Glomerular visceral epithelial cell (primary cell): ENCODE data around the gene SOX5.
"Not testable (repeated sequence)": the region's sequence is repeated elsewhere in the genome, so short reads cannot be mapped to it uniquely, and the experiment has no call there.

ENCODE experiments used
- DNase-seq: peaks from one replicate; pipeline ENCODE4 v3.0.0-alpha.2; 2016; ENCODE audit errors: extremely low spot score

Gene SOX5

DNA sequence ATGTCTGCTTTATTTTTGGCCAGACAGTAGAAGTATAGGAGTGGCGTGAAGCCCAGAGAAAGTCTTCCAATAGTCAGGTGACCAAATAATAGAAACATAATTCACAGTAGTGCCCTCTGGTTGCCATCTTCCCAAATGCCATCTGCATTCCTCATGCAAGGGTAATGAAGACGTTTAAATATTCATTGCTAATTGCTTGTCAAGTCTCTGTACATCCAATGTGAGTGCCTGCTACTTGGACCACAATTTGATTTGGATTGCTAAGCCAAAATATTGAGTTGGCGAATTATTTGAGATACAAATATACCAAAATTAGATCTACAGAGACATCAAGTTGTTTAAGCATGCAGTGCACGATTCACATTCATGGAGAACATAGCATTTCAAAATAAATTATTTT, 402.7 kb downstream of the SOX5 start:
- no peak for DNase-seq

- DNase-seq = no peak
Observed at GRCh38 chr12:23543767-23544166, 405.7 kb downstream of the SOX5 start.

DNA sequence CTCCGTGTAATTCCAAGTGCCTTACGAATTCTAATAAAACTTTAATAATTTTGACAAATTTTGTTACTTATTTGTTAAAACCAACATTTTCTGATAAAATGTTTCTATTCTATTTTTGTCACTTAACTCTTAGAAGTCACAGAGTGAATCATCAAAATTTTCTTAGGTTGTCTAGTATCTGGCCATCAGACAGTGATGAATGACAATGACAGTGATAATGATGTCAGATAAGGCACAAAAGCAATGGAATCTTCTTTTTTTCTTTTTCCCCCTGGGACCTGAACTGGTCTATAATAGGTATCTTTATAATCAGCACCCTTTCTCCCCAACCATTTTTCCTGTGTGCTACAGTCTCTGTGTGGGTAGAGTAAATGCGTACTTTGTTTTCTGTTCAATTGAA, 407.3 kb downstream of the SOX5 start:
- no peak for DNase-seq

DNA sequence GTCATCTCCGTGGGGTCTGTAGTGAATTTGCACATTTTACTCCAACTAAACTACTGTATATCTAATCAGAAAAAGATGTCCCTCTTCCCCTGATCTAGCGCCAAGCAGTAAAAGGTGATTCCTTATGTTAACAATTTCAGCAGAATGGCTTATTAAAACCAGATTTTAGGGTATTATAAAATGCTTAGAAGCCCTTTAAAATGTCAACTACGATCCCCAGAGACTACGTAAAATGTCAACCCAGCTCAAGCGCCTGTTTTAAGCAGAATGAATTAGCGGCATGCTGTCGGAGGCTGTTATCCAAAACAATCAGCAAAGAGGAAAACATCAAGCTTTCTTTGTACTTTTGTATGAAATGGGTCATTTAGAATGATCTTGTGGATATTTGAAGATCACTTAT, 408.9 kb downstream of the SOX5 start:
- DNase-seq = no peak

DNA sequence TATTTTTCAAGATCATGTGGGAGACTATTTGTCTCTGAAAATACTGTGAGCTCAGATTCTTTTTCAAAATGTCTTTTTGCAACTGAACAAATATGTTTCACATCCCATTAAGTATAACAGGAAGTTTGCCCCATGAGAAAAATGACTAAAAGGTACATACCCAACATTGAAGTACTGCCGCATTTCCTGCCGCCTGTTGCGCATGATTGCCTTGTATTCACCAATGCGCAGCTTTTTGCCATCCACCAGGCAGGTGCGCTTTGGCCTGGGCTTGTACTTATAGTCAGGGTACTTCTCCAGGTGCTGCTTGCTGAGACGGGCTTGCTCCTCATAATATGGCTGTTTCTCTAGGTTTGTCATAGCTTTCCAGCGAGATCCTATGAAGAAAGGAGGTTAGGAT, 413.2 kb downstream of the SOX5 start:
- DNase-seq = no peak

GRCh38 chr12:23535441-23535840, 414.0 kb downstream of the SOX5 start:
- DNase-seq = no peak

DNA sequence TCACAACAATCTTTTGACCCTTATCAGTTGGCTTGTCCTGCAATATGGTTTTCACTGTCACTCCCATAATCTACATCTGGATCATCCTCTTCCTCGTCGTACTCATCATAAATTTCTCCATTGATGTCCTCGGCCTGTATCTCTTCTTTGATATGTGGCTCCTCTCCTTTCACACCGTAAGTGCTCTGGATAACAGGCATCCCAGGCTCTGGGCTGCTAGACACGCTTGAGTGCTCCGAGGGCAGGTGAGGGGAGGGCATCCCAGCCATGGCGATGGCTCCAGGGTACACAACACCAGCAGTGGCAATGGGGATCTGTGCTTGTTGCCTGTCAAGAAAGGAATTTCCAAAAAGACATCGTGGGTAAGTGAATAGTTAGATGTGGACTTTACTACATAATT, 415.3 kb downstream of the SOX5 start:
- no peak for DNase-seq

- no peak for DNase-seq
Observed at GRCh38 chr12:23533699-23534098, 415.8 kb downstream of the SOX5 start.

DNA sequence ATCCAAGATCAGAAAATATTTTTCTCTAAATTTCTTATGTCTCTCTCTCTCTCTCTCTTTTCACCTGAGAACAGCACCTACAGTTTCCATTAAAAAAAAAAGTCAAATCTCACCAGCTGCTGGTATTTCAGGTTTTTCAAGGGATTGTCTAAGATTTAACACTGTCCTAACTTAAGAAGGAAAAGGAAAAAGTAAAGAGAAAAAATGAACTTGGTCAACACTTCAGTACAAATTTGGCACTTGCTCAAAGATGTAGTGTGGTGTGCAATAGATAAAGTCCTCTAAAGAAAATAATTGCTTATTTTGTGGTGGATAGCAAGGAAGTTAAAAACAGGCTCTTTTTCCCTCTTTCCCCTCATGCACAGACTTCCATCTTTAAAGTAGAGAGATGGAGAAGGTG, 416.2 kb downstream of the SOX5 start:
- no peak for DNase-seq

GRCh38 chr12:23528316-23528715, 421.2 kb downstream of the SOX5 start:
- no peak for DNase-seq

DNA sequence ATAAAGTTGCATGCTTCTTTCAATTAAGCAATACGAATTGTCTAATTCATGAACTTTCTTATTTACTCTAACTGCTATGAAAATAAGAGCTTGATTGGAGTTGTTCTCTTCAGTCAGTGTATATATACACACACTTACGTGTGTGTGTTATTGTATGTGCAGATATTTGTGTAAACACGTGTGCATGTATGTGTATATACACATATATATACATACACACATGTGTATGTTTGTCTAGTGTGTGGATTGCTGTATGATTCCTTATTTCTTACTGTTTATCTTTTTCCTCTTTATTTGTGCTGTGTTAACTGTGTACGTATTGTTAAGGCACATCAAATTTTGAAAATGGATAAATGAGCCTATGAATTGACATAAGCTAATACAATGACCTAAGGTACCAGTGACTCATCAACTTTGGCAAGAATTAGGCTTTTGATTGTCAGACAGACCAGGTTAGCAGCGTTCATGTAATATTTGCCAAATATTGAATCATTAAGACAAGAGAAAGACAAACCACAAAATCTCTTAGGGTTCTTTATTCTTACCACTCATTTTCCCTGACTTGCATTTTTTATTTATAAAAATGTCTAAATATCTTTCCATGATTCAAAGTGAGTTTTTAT, 423.9 kb downstream of the SOX5 start:
- no peak for DNase-seq

DNA sequence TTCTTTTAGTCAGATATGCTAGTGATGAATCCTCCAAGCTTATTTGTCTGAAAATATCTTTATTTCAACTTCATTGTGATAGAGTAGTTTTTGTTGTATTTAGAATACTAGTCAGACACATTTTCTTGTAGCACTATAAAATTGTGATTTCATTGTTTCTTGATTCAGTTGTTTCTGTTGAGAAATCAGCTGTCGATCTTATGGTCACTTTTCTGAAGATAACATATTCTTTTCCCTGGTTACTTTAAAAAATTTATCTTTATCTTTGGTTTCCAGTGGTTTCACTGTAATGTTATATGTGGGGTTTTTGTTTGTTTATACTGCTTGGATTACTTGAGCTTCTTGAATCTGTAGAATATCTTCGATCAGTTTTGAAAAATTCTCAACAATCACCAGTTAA, 426.1 kb downstream of the SOX5 start:
- DNase-seq = no peak

DNA sequence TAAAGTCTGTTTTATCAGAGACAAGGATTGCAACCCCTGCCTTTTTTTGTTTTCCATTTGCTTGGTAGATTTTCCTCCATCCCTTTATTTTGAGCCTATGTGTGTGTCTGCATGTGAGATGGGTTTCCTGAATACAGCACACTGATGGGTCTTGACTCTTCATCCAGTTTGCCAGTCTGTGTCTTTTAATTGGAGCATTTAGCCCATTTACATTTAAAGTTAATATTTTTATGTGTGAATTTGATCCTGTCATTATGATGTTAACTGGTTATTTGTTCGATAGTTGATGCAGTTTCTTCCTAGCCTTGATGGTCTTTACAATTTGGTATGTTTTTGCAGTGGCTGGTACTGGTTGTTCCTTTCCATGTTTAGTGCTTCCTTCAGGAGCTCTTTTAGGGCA, 430.0 kb downstream of the SOX5 start:
- not testable (repeated sequence) for DNase-seq

DNA sequence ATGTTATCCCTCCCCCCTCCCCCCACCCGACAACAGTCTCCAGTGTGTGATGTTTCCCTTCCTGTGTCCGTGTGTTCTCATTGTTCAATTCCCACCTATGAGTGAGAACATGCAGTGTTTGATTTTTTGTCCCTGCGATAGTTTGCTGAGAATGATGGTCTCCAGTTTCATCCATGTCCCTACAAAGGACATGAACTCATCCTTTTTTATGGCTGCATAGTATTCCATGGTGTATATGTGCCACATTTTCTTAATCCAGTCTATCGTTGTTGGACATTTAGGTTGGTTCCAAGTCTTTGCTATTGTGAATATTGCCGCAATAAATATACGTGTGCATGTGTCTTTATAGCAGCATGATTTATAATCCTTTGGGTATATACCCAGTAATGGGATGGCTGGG, 433.7 kb downstream of the SOX5 start:
- DNase-seq = not testable (repeated sequence)

DNA sequence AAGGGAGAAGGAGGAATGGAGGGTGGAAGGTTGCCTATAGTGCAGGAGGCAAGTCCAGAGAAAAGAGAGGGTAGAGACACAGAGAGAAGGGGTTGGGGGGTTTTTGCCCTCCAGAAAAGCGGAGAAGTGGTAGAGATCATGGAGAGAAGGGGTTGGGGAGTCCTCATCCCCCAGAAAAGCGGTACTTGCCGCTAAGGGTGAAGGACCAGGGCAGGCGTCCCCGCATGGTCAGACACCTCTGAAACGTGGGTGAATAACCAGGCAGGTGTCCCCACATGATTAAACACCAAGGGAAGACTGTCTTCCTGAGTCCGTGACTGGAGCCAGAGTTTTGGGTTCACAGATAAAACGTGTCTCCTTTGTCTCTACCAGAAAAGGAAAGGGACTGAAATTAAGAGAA, 439.0 kb downstream of the SOX5 start:
- DNase-seq = no peak

GRCh38 chr12:23509832-23510231, 439.6 kb downstream of the SOX5 start:
- not testable (repeated sequence) for DNase-seq

GRCh38 chr12:23507785-23508184, 441.7 kb downstream of the SOX5 start:
- DNase-seq = not testable (repeated sequence)

DNA sequence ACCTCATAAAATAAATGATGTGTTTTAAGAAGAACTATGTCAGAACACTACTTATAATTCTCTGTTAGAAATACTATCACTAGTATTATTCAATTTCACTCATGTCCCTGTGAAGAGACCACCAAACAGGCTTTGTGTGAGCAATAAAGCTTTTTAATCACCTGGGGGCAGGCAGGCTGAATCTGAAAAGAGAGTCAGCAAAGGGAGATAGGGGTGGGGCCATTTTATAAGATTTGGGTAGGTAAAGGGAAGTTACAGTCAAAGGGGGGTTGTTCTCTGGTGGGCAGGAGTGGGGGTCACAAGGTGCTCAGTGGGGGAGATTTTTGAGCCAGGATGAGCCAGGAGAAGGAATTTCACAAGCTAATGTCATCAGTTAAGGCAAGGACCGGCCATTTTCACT, 443.7 kb downstream of the SOX5 start:
- not testable (repeated sequence) for DNase-seq

- no peak for DNase-seq
Observed at GRCh38 chr12:23504641-23505399, 444.6 kb downstream of the SOX5 start.

GRCh38 chr12:23504043-23504442, 445.4 kb downstream of the SOX5 start:
- no peak for DNase-seq

DNA sequence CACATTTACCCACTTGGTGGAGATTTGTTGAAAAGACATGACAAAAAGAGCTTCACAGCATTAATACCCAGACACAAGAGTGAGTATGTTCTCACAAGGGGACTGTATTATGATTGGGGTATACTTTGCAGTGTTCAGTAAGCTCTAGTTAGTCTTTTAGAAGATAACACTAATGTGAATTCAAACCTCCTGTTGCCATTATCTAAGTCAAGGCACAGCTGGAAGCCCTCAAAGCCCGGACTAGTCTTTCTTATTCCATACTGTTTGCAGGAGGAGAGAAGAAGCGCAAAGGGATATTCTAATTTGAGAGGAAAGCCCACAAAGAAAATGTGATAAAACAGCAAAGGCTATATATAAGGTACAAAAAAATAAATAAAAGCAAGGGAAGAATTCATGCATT, 445.9 kb downstream of the SOX5 start:
- DNase-seq = no peak

DNA sequence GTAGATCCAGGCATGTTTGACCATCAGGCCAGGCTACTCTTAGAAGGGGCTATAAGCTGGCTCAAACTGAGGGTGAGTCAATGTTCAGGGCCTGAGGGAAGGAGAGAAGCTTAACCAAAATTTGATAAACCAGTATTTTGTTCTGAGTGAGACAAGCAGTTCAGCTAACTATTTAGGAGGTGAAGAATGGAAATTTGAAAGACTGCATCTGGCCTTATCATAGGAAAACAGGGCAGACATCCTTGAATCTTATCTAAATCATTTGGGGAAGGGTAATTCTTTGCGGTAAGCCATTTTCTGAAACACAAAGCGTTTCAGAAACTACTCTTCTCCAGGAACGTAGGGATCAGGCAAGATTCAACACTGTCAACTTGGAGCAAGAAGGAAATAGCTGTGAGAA, 447.2 kb downstream of the SOX5 start:
- DNase-seq = no peak

- no peak for DNase-seq
Observed at GRCh38 chr12:23495472-23495871, 454.0 kb downstream of the SOX5 start.

DNA sequence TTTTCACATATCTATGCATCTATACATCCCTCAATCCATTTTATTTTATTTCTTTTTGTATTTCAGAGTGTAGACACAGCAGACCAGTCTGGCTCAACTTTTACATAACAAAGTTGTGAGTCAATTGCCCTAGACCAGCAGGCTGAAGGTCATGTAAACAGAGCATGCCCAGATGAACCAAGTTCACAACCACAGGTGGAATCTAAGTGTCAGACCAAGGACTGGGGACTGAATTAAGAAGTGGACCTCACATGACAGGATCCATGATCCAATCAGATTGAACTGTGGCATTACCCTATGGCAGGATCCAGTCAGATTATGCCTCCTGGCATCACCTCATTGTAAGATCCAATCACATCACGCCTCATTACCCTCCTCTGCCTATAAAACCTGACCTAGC, 455.8 kb downstream of the SOX5 start:
- peak; percentile 5 for DNase-seq
